NAMALWA (cell line): Measurements from ENCODE around the gene SPEN.

Experiments used
- DNase-seq: peaks from one replicate; pipeline ENCODE4 v3.0.0-alpha.2; 2015; ENCODE audit warnings: low spot score

SPEN gene

DNA sequence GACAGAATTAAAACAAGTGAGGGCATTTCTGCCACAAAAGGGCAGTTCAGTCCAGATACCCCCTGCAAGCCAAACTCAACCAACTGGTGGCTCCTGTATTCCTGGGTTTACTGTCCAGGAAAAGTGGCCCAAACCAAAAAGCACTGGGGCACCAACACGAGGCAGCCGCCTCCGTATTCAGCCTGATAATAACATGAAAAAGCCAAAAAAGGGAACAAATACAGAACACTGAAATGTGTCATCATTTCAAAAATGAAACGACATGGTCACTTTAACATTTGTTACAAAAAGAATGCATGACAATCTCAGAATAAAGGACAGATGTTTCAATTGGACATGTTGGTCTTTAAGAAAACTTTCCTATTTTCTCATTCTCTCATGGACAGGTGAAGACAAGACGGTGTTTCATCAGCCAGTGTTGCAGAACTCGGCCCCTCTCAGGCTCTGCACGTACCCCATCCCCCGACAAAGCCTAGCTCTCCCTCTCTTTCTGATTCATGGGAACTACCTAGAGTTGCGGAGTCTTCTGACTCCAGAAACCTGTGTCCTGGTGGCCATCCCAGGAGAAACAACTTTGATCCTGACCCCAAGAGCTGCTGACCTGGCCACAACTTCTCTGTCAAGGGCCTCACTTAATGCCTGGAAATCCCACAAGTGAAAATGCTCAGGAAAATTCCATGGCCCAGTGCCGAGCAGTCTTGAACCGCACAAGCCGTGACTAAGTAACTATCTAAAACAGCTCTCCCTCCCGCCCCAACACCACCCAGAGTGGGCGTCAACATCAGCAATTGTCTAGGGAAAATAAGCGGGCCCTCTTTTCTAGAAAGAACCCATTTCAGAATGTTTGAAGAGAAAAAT lies 101.3 kb downstream of the SPEN start:
- no peak for DNase-seq

DNA sequence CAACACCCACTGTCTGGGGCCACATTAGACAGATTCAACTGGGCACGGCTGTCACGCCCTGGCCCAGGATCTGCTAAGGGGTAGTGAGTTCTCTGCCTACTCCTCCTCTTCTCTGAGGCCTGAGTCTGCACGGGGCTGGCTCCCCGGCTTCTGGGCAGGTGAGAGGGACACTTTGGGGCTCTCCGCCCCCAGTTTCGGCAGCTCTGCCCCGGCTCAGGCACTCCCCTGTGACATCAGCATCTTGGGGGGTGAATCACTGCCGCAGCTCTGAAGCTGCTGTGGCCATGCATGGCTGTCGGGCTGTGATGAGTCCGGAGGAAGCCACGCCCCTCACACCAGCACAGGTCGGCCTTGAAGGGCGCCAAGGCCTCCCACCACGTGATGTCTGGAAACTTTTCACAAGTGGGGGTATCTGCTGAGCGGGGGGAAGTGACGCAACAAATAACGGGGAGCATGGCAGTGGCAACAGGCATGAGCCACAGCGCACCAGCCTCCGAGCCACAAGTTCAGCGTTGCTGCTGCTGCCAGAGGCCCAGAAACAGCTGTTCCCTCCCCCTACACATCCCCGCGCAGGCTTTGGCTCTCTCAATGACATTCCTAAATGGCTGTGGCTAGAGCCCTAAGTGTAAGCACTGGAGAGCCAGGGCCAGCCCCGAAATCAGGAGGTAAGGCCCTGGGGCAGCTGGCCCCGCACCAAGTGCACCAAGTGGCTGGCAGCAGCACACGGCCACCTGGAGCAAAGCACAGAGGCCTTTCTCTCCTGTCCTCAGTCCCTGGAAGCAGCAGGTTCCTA lies 102.1 kb downstream of the SPEN start:
- DNase-seq = peak; percentile 39

DNA sequence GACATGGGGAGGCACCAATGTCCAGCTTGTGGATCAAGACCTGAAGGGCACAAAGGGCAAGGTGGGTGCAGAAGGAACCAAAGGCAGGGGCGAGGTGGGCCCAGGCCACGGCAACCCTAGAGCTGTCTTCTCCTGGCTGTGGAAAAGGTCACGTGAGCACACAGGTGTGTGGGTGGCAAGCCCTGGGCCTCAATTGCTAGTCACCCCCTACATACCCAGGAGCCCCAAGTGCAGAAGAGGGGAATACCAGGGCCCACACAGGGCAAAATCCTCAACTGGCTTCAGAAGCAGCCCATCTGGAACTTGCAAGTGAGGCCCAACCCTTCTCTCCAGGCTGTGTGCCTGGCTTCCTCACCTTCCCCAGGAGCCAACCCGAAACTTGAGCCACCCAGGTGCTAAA lies 102.8 kb downstream of the SPEN start:
- no peak for DNase-seq

DNA sequence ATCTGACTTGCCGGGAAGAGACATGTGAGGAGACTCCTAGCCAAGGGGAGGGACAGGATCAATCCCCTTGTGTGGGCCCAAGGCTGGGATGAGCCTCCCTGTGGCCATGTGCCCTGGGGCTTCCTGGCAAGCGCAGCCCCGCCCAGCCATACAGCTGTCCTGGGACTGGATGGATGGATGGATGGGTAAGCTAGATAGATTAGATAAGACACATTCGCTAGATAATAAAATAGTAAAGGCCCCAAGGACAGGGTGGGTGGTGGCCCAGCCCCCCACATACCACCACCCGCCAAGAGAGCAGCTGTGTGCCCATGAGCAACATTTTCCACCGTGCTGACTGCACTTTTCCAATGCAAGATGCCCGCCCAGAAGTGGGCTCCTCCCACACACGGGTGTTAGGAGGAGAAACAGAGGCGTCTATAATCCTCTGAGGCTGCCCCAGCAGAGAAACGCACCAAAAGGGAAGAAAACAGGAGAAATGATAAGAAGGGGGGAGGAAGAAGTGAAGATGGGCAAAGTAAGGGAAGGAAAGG lies 103.3 kb downstream of the SPEN start:
- DNase-seq = peak; percentile 61

DNA sequence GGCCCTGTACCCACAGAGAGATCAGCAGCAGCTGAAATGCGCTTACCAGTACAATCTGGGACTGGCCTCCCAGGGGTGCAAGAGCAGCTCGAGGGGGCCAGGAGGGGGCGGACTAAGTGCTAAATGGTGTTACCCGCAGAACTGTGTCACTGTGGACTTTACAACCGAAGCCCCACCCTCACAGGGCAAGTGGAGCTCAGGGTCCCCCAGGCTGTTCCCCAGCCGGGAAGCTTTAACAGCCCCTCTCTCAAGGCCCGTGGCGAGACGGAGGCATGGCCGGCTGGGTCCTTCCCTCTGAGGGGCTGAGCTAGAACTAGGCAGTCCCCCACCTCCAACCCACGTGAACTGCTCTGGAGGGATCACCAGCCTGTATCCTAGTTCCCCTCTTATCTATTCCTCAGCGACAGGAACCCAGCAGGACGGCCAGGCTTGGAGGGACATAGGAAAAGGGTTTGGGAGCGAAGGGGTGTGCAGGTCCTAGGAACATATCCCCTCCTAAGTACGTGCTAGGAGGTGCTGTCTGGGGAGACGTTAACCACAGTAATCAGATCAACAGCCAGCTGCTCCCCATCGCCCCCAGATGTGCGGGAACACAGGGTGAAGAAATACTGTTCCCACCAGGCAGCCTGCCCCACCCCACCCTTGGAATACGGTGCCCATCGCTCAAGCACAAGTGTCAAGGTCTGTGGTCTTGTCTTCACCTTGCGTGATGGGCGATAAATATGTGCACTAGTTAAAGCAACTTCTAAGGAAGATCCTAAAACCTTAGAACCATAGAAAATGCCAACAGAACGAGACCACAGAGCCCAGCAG lies 104.0 kb downstream of the SPEN start:
- peak; percentile 44 for DNase-seq

DNA sequence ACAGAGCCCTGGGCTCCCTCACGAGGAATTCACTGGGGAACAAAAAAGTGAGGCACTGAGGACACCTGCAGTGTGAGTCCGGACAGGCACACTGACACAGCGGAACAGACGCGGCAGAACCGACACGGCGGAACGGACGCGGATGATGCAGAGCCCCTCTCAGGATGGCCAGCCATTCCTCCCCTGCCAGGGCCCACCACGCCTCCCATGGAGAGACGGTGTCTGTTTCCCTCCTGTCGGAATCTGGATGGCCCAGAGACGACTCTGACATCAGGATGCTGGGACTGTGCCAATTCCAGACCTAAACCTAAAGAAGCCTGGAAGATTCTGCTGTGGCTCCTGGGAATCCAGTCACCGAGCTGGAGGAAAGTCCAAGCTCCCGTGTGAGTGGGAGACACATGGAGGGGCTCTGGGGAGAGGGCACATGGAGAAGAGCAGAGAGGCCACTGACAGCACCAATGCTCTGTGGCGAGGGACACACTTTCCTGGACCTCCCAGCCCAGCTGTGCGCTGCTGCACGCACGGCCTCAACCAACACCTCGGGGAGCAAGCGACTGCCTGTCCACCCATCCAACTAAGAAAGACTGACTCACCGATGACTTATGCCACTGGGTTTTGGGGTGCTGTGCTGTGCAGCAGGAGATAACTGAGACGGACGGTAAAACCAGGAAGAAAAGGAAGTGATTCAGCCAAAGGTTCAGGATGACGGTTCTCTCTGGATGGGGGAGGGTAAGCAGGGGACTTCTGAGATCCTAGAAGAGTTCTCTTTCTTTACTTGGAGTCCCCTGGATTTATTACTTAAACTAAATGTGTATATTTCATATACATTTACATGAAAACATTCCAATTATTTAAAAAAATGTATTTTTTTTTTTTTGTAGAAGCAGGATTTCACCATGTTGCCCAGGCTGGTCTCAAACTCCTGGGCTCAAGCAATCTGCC lies 105.1 kb downstream of the SPEN start:
- DNase-seq = no peak

DNA sequence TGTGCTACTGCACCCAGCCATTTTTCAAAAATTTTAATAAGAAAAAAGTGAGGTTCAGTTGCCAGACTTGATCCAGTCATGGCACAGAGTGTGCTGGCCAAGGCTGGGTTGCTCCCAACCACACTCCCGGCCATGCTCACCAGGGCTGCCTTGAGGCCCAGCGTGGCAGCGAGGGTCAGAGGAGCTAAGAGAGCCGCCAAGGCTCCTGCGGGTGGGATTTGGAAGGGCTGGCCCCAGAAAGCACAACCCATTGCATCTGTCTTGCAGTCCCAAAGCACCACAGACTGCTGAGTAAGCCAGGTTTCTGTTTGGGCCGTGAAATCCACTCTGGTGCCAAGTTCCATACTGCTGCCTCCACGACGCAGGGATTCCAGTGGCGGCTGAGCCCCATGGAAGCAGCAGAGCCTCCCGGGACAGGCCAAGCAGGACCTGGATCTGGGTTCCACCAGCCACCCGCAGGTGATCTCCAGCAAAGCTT lies 105.8 kb downstream of the SPEN start:
- DNase-seq = no peak

DNA sequence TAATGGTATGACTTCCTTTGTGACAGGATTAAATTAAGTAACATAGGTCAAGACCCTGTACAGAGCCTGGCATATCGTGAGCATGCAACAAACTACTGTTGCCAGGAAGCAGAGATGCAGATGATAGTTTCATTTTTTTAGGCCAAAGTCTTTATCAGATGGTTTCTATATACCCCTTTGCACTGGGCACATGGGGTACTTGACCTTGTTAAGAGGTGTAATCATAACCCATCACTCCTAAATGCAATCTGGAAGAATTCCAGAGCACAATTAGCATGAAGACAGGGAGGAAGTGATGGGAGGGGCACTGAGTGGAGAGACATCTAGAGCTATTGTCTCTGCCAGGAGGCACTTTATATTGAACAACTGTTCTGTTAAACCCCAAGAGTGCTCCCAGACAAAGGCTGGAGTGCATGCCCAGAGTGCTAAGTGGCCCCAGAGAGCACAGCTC lies 106.3 kb downstream of the SPEN start:
- no peak for DNase-seq

DNA sequence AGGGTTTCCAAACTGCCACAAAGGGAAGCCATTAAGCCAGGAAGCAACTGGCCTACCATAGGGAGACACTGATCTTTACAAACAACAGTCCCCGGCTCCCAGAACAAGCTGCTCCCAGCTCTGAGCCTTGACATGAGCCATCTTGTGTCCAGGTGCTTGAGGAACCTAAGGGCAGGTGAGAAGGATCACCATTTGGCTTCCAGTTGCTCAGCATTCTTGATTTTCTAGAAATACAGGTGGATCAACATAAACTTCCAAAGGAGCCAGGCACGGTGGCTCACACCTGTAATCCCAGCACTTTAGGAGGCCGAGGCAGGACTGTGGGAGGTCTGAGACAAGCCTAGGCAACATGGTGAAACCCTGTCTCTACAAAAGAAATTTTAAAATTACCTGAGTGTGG lies 106.8 kb downstream of the SPEN start:
- DNase-seq = no peak

DNA sequence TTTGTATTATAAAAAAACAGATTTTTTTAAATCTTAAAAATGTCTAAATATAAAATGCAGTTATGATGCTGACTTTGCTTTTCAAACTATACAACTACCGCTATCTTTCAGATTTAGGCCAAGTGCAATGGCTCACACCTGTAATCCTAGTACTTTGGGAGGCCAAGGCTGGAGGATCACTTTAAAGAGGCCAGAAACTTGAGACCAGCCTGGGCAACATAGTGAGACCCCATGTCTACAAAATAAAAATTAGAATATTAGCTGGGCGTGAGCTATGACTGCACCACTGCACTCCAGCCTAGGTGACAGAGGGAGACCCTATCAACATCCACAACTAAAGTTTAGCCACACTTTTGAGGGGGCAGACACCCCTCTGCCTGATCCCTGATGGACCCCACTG lies 108.0 kb downstream of the SPEN start:
- DNase-seq = no peak

DNA sequence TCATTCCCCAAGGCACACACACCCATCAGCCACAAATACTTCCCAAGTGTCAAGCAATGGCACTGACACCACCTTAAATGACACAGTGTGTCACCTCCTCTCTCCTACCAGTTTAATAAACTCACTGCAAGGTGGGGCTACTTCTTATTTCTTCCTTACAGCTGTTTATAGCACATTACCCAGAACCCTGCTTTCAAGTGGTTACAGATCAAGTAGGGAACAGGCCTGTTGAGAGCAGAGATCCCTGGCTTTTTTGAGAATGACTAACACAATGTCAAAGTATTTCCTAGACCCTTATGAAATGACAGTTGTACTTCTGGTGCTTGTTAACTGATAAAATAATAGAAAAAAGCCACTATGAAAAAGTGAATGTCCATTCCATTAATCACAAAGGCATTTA lies 108.6 kb downstream of the SPEN start:
- no peak for DNase-seq

DNA sequence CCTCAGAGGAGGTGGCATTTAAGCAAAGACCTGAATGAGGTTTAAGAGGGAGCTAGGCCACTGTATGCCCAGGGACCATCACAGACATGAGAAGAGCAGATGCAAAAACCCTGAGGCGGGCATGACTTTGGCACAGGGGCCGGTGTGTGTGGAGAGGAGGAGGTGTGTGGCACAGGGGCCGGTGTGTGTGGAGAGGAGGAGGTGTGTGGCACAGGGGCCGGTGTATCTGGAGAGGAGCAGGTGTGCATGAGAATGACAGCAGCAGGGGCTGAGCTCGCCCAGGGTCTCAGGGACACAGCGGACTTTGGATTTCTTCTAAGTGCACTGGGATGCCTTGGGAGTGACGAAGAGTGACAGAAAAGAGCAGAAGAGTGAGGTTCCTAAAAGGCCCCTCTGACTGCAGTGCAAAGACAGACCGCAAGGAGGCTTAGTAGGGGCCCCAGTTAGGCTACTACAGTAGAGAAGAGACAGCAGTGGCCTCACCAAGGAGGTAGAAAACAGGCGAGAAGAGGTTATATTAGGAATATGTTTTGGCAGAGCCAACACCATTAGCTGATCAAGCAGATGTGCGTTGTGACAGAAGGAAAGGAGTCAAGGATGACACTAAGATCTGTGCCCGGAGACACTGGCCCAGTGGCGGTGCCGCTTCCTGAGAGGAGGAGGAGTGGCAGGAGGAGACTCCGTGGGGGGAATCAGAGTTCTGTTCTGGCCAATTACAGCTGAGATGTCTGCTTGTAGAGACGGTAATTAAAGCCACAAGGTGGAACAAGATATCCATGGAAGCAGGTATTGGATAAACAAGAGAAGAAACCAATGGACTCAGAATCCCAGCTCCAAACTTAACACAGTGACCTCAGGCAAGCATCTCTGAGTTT lies 110.0 kb downstream of the SPEN start:
- no peak for DNase-seq

DNA sequence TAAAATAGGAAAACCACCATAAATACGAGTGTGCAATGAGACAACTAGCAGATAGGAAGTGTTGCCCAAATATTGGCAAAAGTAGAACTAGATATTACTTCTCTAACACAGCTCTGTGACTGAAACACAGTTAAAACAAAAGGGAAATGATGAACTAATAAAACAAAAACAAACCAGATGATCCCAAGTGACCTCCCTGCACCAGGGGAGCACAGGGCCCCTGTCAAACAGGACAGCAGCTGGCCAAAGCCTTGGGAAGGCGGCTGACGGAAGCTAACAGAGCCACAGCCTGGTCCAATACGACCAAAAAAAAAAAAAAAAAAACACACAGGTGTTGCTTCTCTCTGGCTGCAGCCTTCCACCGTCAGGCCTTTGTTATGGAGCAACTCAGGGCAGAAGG lies 110.6 kb downstream of the SPEN start:
- DNase-seq = no peak

DNA sequence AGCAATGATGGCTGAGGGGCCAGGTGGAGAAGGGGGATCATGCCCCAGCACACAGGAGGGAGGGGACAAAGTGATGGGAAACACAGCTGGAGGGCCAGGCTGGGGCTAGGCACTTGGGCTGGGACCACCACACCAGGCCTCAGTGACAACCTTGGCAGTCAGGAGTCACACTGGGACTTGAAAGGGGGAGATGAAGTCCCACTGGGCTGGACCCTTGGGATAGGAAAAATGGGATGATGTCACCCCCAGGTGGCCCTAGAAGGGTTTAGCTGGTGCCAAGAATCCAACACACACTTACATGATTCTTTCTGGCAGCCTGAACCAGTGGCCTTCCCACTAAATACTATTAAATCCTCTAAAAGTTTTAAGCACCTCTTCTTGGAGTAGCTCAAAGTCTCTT lies 111.3 kb downstream of the SPEN start:
- DNase-seq = no peak

DNA sequence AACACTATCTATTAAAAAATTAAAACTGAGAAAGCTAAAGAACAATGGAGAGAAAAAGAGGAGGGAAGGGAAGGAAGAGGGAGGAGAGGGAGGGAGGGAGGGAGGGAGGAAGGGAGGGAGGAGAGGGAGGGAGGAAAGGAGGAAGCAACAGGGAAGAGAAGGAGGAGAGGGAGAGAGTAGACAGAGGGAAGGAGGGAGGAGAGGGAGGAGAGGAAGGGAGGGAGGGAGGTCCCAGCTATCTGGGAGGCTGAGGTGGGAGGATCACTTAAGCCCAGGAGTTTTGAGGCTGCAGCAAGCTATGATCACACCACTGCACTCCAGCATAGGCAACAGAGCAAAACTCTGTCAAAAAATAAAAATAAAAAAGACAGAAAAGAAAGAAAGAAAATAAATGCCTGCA lies 111.9 kb downstream of the SPEN start:
- DNase-seq = no peak

DNA sequence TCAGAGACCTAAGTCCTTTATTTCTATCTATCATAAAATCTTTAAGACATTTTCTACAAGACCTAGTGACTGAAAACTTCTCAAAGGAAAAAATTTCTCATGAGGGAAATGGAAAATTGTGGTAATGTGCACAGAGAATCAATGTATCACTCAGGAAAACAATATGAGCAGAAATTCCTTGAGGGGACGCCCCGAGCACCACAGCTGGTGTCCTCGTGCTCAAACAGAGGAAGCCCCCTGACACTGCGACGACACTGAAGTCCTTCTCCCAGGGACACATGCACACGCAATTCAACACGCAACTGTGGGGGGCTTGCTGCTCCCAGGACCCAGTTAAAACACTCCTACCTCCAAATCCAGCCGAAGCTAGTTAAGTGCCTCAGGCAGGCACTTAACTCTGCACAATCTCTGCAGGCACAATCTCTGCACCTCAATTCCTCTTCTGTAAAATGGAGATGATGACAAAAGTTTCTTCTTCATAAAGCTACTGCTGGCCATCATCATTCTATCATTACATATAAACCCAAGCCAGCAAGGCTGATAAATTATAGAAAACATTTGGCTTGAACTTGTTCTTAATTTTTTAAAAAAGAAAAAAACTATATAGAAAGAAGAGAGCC lies 112.4 kb downstream of the SPEN start:
- no peak for DNase-seq

DNA sequence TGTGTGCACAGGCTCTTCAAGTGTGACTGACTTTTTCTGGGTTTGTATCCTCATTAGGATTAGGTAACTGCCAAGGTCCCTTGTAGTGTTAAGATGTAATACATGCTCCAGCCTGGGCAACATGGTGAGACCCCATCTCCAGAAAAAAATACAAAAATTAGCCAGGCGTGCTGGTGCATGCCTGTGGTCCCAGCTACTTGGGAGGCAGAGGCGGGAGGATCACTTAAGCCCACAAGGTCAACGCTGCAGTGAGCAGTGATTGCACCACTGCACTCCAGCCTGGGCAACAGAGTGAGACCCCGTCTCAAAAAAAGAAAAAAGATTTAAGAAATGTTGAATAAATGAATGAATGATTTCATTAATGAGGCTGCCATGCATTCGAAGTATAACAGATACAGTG lies 113.3 kb downstream of the SPEN start:
- DNase-seq = no peak

DNA sequence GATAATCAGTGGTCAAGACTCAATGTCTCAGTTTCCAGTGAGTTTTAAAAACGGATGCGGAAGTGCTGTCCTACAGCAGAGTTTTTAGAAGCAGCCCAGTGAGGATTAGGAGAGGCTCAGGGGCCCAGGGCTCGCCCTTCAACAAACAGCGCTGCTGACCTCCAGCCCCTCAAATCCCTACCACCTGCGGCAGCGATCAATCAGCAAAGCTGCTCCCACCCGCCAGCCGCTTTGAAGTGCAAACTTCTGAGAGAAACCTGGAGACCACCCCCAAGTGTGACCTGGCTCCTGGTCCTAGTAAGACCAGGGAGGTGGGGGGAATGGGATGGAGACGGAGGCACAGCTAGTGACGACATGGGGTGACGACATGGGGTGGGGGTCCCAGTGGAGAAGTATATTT lies 114.0 kb downstream of the SPEN start:
- DNase-seq = no peak

DNA sequence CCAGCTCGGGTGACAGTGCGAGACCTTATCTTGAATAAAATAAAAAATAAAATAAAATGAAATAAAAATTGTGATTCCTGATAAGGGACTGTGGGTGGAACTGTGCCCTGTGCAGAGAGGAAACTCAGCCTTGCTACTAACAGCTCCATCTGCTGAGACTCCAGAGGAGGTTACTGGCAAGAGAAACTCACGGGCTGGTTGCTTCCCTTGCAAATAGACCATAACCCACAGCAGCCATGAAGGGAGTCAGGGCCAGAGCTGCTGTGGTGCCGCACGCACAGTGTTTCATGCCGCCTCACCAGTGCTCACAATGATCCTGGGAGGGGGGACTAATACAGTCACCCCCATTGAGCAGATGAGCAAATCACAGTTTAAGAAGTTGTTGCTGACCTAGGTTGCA lies 114.7 kb downstream of the SPEN start:
- no peak for DNase-seq
